Heart right ventricle (tissue), 16 donors: Measurements from ENCODE around the gene FRAT2. TPM values are rescaled to one million over a fixed set of nuclear protein-coding genes. Genes with fewer than 3 reads are reported as not detected.

ENCODE experiments used
- ATAC-seq, 8 donors: fragments of 200-7000 bp; cut with Tn5 transposase; one replicate each; pipeline ENCODE4 v1.9.1; 2020; ENCODE audit warnings: mild to moderate bottlenecking in 8 of 8, moderate library complexity in 8 of 8, moderate number of reproducible peaks in 1 of 8
- DNase-seq, 2 donors: peaks; one replicate each; pipeline ENCODE4 v3.0.0-alpha.2; 2020
- H3K27ac ChIP-seq, 10 donors: fragments of 200-600 bp; sonication (generic) in 2 of 10; one replicate each; pipeline versions ENCODE4 v1.5.0 to v1.8.0; 2020 to 2022; ENCODE audit warnings: mild to moderate bottlenecking in 3 of 10
- H3K27me3 ChIP-seq, 7 donors: fragments of 200-600 bp; one replicate each; pipeline ENCODE4 v1.8.0; 2021 to 2022; ENCODE audit warnings: mild to moderate bottlenecking in 2 of 7
- H3K36me3 ChIP-seq, 9 donors: fragments of 200-600 bp; sonication (generic) in 1 of 9; one replicate each; pipeline versions ENCODE4 v1.5.0 to v1.8.0; 2020 to 2022; ENCODE audit warnings: mild to moderate bottlenecking in 2 of 9
- H3K4me1 ChIP-seq, 9 donors: fragments of 200-600 bp; sonication (generic) in 1 of 9; one replicate each; pipeline versions ENCODE4 v1.5.0 to v1.8.0; 2020 to 2022; ENCODE audit warnings: mild to moderate bottlenecking in 4 of 9
- H3K4me3 ChIP-seq, 10 donors: fragments of 200-600 bp; sonication (generic) in 2 of 10; one replicate each; pipeline versions ENCODE4 v1.5.0 to v1.8.0; 2020 to 2022; ENCODE audit warnings: mild to moderate bottlenecking in 7 of 10, moderate library complexity in 2 of 10
- H3K9me3 ChIP-seq, 11 donors: fragments of 200-600 bp in 10 of 11; sonication (generic) in 2 of 11; one replicate each; pipeline versions ENCODE4 v1.5.0 to v1.8.0; 2013 to 2022; ENCODE audit warnings: mild to moderate bottlenecking in 2 of 11, control low read depth in 1 of 11, moderate library complexity in 1 of 11
- CTCF ChIP-seq, 9 donors: fragments of 200-600 bp; sonication (generic) in 2 of 9; IDR thresholded peaks; one replicate each; pipeline versions ENCODE4 v1.5.0 to v1.8.0; 2021 to 2022; ENCODE audit warnings: antibody characterized with exemption in 9 of 9, mild to moderate bottlenecking in 5 of 9, moderate library complexity in 1 of 9
- WGBS, 2 donors: extraction: QIAGEN DNeasy Blood & Tissue Kit; methylation state at CpG; one replicate each; pipeline ENCODE4 v1.1.7; 2013; ENCODE audit warnings: inconsistent platforms in 1 of 2; 5-methylcytosine and 5-hydroxymethylcytosine counted together
- intact Hi-C, 10 donors: fragments of 100-400 bp; cut with DNase I; formaldehyde crosslinking; loops; one replicate each; pipeline versions ENCODE4 v1.11.1 to v1.14.2; 2022
- polyA plus RNA-seq, 2 donors: library from polyadenylated mRNA; stranded (reverse); fragments of 200-250 nt; gene quantifications; one replicate each; pipeline ENCODE4 v1.2.3, GENCODE V29; 2013
- total RNA-seq, 10 donors: library from RNA; stranded (reverse); fragmentation: NEBNext Ultra II Directional in 3 of 10; extraction: Animal tissue kit (Norgen Biotek cat#: 25700) in 3 of 10; gene quantifications; one replicate each; pipeline versions ENCODE4 v1.2.1 to v1.2.4, GENCODE V29; 2021 to 2023
- donor health status: Arrhythmogenic right ventricular cardiomyopathy.
- donor health status: ischemic (EF 13 %, LVEDD 7.1; RV severe dilation, severe dysfunction).
- donor health status: healthy with polysubstance abuse.
- donor health status: DM: no; HTN: yes; CAD: no.
- donor health status: DM: no; HTN: no; CAD: no.
- donor health status: ischemic (EF 25% LVEDD 6.9; RV normal size, moderate dysfunction).
- donor health status: ischemic (EF 25% LVEDD 5.7; RV mildly dilated, moderate dysfunction).
- donor health status: healthy.
- donor health status: DM: yes; HTN: yes; CAD: no.
- donor health status: Ischemic cardiomyopathy.
- donor health status: ischemic (EF 35%, LVEDD 5.7; RV mildly dilated, moderate dysfunction).
- donor health status: nonischemic (EF 11% LVEDD 7.7; RV severe dilation, severe dysfunction).
- donor health status: DM: yes; HTN: yes; CAD: no.
- donor health status: PGD.
- donor health status: ischemic (EF 29% LVEDD 5.4; RV normal size, mild dysfunction).
- donor health status: nonischemic (EF 23%, LVEDD 6.1; RV moderate dilation, normal function).

Gene FRAT2
- total and polyA plus RNA-seq, 12 donors: 2.9 to 11.0 (median 5.1) TPM

GRCh38 chr10:97314671-97315070, 19.9 kb downstream of the FRAT2 start:
- H3K4me1 ChIP-seq: peaks cover 0 to 24% (median 0%) of the 10 kb centered on the region in 9 donors
- H3K27me3 ChIP-seq: no peaks in the 10 kb centered on the region
- no peak for ATAC-seq
- no peak for DNase-seq
- H3K4me3 ChIP-seq: no peak overlapping the region
- H3K36me3 ChIP-seq: no peaks in the 10 kb centered on the region
- no peaks in the 10 kb centered on the region for H3K9me3 ChIP-seq
- no peak for TF ChIP-seq CTCF (IDR thresholded peaks at IDR 0.05)
- intact Hi-C loops: no loop called here
- WGBS, 2 donors: 70 to 72% methylated on average over 4 of the region's 4 CpGs
- H3K27ac ChIP-seq: no peak overlapping the region

- intact Hi-C loops: no loop called here
- H3K4me1 ChIP-seq: peaks cover 0 to 26% (median 0%) of the 10 kb centered on the region in 9 donors
- WGBS, 2 donors: 81 to 87% methylated on average over 6 of the region's 6 CpGs
- TF ChIP-seq CTCF (IDR thresholded peaks at IDR 0.05): no peak
- no peaks in the 10 kb centered on the region for H3K27me3 ChIP-seq
- no peak for ATAC-seq
- no peak overlapping the region for H3K4me3 ChIP-seq
- no peaks in the 10 kb centered on the region for H3K36me3 ChIP-seq
- H3K9me3 ChIP-seq: no peaks in the 10 kb centered on the region
- no peak overlapping the region for H3K27ac ChIP-seq
- no peak for DNase-seq
These were observed 21.6 kb downstream of the FRAT2 start for GRCh38 chr10:97312897-97313296.

GRCh38 chr10:97311111-97311626, 23.4 kb downstream of the FRAT2 start:
- ATAC-seq (no peak), DNase-seq (no peak)
- Histone ChIP-seq H3K4me1 (peaks cover 0 to 18% (median 0%) of the 10 kb centered on the region in 9 donors), H3K27ac (no peak overlapping the region), H3K4me3 (no peak overlapping the region), H3K27me3 (no peaks in the 10 kb centered on the region), H3K36me3 (no peaks in the 10 kb centered on the region), H3K9me3 (no peaks in the 10 kb centered on the region)
- 96 to 98% methylated on average over 4 of the region's 4 CpGs for WGBS, 2 donors
- intact Hi-C loops: no loop called here
- no peak for TF ChIP-seq CTCF (IDR thresholded peaks at IDR 0.05)

- no peak for ATAC-seq
- Histone ChIP-seq H3K9me3 (no peaks in the 10 kb centered on the region), H3K36me3 (no peaks in the 10 kb centered on the region), H3K27me3 (no peaks in the 10 kb centered on the region), H3K4me3 (no peak overlapping the region), H3K27ac (no peak overlapping the region), H3K4me1 (peaks cover 0 to 8% (median 0%) of the 10 kb centered on the region in 9 donors)
- TF ChIP-seq CTCF (IDR thresholded peaks at IDR 0.05): no peak
- WGBS, 2 donors: 78 to 80% methylated on average over 10 of the region's 10 CpGs
- intact Hi-C loops: no loop called here
- DNase-seq: no peak
These were observed 26.4 kb downstream of the FRAT2 start for GRCh38 chr10:97307866-97308780.
